GM23248 (cell line): Measurements from ENCODE around the gene ATRAID.

Source experiments
- EZH2 ChIP-seq: fragments of 200-600 bp; sonication (generic); IDR thresholded peaks from 2 replicates; pipeline ENCODE4 v1.6.1; 2018; ENCODE audit warnings: antibody characterized with exemption, mild to moderate bottlenecking; ENCODE audit not compliant: insufficient read depth, poor library complexity, severe bottlenecking
- EZH2phosphoT487 ChIP-seq: fragments of 200-600 bp; sonication (generic); IDR thresholded peaks from 2 replicates; pipeline ENCODE4 v1.6.1; 2018; ENCODE audit warnings: antibody characterized with exemption, moderate library complexity, mild to moderate bottlenecking, low read depth; ENCODE audit not compliant: insufficient read depth

DNA sequence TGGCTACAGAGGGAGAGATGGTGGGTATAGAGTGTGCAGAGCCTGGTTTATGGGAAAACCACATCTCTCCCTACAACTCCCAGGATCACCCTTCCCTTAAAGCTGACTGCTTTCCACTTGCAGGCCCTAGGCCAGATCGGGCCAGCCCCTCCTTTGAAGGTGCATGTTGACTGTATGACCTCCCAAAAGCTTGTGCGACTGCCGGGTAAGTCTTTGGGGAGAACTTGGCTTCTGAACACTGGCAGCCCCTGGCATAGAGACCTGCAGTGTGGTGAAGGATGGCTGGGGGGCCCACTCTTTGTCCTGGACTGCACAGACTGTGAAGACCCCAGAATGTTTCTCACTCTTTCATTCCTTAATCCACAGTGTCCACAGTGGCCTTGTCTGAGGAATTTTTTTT is 24.8 kb downstream of the ATRAID start:
- TF ChIP-seq EZH2 = no peak
- TF ChIP-seq EZH2phosphoT487 = no peak
